ENCODE data around the gene MAPK8IP3. TPM values are rescaled to one million over a fixed set of nuclear protein-coding genes. Genes with fewer than 3 reads are reported as not detected.

The MAPK8IP3 gene
- total RNA-seq, 1 donor from 2014 or later, result 28.5 TPM

DNA sequence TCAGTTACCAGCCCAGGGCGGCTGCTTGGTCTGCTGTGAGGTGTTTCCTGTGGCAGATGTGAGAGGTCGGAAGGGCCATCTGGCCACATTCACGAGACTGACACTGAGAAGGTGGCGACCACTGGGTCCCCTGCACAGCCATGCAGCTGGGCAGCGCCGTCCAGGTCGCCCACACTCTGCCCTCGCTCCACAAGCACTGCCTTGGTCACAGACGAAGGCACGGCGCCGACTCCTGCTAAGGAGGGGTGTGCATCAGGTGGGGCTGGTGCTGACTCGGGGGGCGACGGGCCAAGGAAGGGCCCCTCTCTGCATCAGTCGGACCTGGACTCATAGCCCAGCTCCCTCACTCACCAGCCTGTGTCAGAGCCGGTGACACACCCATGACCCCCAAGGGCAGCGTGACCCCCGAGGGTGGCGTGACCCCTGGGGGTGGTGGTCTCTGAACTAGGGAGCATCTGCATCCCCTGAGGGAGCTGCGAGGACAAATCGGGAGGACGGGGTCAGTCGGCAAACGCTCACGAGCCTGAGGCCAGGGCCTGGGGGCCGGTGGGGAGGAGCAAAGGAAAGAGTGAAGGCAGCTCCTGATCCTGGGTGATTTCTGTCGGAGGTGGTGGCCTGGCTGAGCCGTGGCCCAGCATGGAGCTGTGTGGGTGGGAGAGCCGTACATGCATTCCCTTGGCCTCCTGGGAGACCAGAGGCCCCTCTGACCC lies 34.9 kb downstream of the MAPK8IP3 start:
- Mint-ChIP-seq H3K9me3 (no peaks in the 10 kb centered on the region), H3K27ac (no peak overlapping the region), H3K27me3 (ENCODE audit: insufficient read depth, low read depth) (no peaks in the 10 kb centered on the region), H3K4me3 (no peak overlapping the region), H3K4me1 (no peaks in the 10 kb centered on the region), H3K36me3 (peaks cover 2% of the 10 kb centered on the region)
- no peaks in the 10 kb centered on the region for H4K20me1 ChIP-seq (ENCODE audit: low read depth)
- no peaks in the 10 kb centered on the region for H3K79me2 ChIP-seq (ENCODE audit: low read depth)
- H3K36me3 ChIP-seq, result no peaks in the 10 kb centered on the region
- no peak overlapping the region for H3K4me2 ChIP-seq
- no peaks in the 10 kb centered on the region for H3K27me3 ChIP-seq
- no peaks in the 10 kb centered on the region for H3K4me1 ChIP-seq
- TF ChIP-seq EZH2 (IDR thresholded peaks at IDR 0.05), result no peak
- no peak for TF ChIP-seq EZH2phosphoT487 (IDR thresholded peaks at IDR 0.05)
- TF ChIP-seq, protein P1, sequence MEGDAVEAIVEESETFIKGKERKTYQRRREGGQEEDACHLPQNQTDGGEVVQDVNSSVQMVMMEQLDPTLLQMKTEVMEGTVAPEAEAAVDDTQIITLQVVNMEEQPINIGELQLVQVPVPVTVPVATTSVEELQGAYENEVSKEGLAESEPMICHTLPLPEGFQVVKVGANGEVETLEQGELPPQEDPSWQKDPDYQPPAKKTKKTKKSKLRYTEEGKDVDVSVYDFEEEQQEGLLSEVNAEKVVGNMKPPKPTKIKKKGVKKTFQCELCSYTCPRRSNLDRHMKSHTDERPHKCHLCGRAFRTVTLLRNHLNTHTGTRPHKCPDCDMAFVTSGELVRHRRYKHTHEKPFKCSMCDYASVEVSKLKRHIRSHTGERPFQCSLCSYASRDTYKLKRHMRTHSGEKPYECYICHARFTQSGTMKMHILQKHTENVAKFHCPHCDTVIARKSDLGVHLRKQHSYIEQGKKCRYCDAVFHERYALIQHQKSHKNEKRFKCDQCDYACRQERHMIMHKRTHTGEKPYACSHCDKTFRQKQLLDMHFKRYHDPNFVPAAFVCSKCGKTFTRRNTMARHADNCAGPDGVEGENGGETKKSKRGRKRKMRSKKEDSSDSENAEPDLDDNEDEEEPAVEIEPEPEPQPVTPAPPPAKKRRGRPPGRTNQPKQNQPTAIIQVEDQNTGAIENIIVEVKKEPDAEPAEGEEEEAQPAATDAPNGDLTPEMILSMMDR (IDR thresholded peaks at IDR 0.05), result no peak
- H2AFZ ChIP-seq (replicated peaks), result no peak overlapping the region
- H3K27ac ChIP-seq, result no peak overlapping the region
- no peaks in the 10 kb centered on the region for H3K9me3 ChIP-seq (ENCODE audit: low read depth)
- H3F3A ChIP-seq (ENCODE audit: low read depth), result peaks cover 42% of the 10 kb centered on the region
- no peak overlapping the region for H3K4me3 ChIP-seq
- no peak for DNase-seq (ENCODE audit: low spot score)
- no peak overlapping the region for H3K9ac ChIP-seq

DNA sequence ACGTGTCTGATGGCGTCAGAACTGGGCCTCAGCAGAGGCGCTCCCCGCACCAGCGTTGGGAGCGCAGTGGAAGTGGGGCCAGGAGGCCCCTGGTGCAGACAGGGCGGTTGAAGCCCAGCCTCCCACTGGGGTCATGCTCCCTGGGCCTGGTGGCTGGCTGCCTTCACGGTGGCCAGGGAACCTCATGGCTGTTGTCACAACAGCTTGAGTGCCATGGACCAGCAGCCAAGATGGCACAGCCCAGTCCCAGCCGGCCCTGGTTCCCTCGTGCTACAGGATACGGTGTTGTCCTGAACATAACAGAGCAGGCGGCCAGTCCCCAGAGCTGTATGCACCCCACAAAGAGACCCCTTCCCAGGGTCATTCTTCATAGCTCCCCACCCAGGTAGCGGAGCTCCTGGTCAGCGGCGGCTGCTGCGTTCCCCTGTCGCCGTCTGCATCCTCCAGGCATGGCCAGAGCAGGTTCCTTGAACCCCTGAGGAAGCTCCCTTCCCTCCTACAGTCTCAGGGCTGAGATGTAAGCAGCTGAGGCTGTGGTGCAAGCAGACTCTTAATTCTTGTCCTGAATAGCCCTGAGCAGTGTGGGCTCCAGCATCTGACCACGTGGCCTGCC lies 35.7 kb downstream of the MAPK8IP3 start:
- Mint-ChIP-seq H3K4me1 (no peaks in the 10 kb centered on the region), H3K27ac (no peak overlapping the region), H3K27me3 (ENCODE audit: insufficient read depth, low read depth) (no peaks in the 10 kb centered on the region), H3K4me3 (no peak overlapping the region), H3K9me3 (no peaks in the 10 kb centered on the region), H3K36me3 (peaks cover 2% of the 10 kb centered on the region)
- H3K4me2 ChIP-seq, result no peak overlapping the region
- H3F3A ChIP-seq (ENCODE audit: low read depth), result peaks cover 35% of the 10 kb centered on the region
- no peaks in the 10 kb centered on the region for H4K20me1 ChIP-seq (ENCODE audit: low read depth)
- TF ChIP-seq, protein P1 (IDR thresholded peaks at IDR 0.05), result no peak
- TF ChIP-seq EZH2phosphoT487 (IDR thresholded peaks at IDR 0.05) (no peak), EZH2 (IDR thresholded peaks at IDR 0.05) (no peak)
- no peak for DNase-seq (ENCODE audit: low spot score)
- no peak overlapping the region for H3K4me3 ChIP-seq
- no peaks in the 10 kb centered on the region for H3K9me3 ChIP-seq (ENCODE audit: low read depth)
- no peak overlapping the region for H3K9ac ChIP-seq
- H3K36me3 ChIP-seq, result no peaks in the 10 kb centered on the region
- no peaks in the 10 kb centered on the region for H3K4me1 ChIP-seq
- no peak overlapping the region for H2AFZ ChIP-seq (replicated peaks)
- no peaks in the 10 kb centered on the region for H3K27me3 ChIP-seq
- no peaks in the 10 kb centered on the region for H3K79me2 ChIP-seq (ENCODE audit: low read depth)
- H3K27ac ChIP-seq, result no peak overlapping the region

DNA sequence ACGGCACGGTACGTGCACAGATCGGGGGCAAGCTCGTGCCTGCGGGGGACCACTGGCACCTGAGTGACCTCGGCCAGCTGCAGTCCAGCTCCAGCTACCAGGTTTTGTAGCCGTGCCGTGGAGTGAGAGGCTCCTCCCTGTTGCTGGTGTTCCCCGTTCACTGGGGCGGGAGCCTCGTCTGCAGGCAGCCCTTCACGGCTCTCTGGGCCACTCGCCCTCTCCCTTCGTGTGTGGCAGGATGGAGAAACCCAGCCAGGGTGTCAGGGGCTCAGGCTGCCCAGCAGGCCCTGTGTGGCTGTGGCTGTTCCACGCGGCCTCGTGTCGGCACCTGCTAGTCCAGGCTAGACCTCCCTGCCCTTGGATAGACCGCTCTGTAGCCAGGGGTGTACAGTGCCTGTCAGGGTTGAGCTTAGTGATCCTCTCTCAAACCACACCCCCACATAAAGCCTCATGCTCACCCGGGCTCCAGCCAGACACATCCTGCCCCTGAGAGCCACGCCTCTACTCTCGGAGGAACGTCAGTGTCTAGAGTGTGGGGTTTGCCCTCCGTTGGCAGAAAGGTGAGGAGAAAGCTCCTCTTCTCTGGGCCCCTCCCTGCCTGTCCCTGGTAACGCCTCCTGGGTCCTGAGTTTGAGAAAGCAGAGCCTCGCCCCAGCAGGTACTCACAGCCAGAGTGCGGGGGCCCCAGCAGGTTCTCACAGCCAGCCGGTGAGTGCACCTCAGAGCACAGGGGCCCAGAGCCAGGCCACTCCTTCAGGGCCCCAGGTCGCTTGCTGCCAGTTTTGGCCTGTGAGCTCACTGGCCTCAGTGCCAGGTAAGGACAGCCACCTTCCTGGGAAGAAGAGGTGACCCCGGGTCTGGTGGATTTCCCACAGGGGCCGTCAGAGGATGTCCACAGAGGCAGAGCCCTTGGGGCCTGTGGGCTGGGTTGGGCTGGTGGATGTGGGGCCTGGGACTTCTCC lies 37.7 kb downstream of the MAPK8IP3 start:
- no peak overlapping the region for H3K9ac ChIP-seq
- H3K4me3 ChIP-seq, result no peak overlapping the region
- no peak overlapping the region for H3K27ac ChIP-seq
- Mint-ChIP-seq H3K27ac (no peak overlapping the region), H3K4me3 (no peak overlapping the region), H3K4me1 (no peaks in the 10 kb centered on the region), H3K36me3 (peaks cover 4% of the 10 kb centered on the region), H3K27me3 (ENCODE audit: insufficient read depth, low read depth) (no peaks in the 10 kb centered on the region), H3K9me3 (no peaks in the 10 kb centered on the region)
- H3K9me3 ChIP-seq (ENCODE audit: low read depth), result no peaks in the 10 kb centered on the region
- no peak overlapping the region for H3K4me2 ChIP-seq
- H2AFZ ChIP-seq (replicated peaks), result no peak overlapping the region
- no peak for DNase-seq (ENCODE audit: low spot score)
- TF ChIP-seq, protein P1 (IDR thresholded peaks at IDR 0.05), result no peak
- TF ChIP-seq EZH2 (IDR thresholded peaks at IDR 0.05), result no peak
- no peak for TF ChIP-seq EZH2phosphoT487 (IDR thresholded peaks at IDR 0.05)
- no peaks in the 10 kb centered on the region for H3K36me3 ChIP-seq
- no peaks in the 10 kb centered on the region for H4K20me1 ChIP-seq (ENCODE audit: low read depth)
- peaks cover 17% of the 10 kb centered on the region for H3F3A ChIP-seq (ENCODE audit: low read depth)
- H3K27me3 ChIP-seq, result no peaks in the 10 kb centered on the region
- H3K4me1 ChIP-seq, result no peaks in the 10 kb centered on the region
- no peaks in the 10 kb centered on the region for H3K79me2 ChIP-seq (ENCODE audit: low read depth)

Data from neural progenitor cell (in vitro differentiated cells).